Measurements from ENCODE around the gene MYL2. TPM values are rescaled to one million over a fixed set of nuclear protein-coding genes. Genes with fewer than 3 reads are reported as not detected.

The MYL2 gene
- total RNA-seq, 1 donor from 2014 or later, result not detected

DNA sequence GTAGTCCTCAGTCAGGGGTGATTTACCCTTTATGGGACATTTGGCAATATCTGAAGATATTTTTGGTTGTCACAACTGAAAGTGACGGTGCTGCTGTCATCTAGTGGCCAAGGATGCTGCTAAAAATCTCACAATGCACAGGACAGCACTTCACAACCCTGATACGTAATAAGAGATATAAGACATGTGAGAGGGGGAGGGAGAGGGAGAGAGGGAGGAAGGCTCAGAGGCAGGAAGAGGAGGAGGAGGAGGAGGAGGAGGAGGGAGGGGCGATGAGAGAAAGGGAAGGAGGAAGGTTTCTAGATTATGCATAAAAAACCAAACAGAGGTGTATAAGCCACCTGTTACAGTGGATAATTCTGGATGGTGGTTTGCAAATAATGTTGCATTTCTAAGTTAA lies 14.3 kb downstream of the MYL2 start:
- no peak for DNase-seq (ENCODE audit: low spot score in 2 of 2, unreplicated experiment in 2 of 2)
- H3K27me3 Mint-ChIP-seq (ENCODE audit: low read depth), result peaks cover 7% of the 10 kb centered on the region
- no peak overlapping the region for H3K4me3 Mint-ChIP-seq
- no peaks in the 10 kb centered on the region for H3K9me3 Mint-ChIP-seq
- no peaks in the 10 kb centered on the region for H3K36me3 Mint-ChIP-seq
- H3K27ac Mint-ChIP-seq, result no peak overlapping the region
- TF ChIP-seq, protein P1, sequence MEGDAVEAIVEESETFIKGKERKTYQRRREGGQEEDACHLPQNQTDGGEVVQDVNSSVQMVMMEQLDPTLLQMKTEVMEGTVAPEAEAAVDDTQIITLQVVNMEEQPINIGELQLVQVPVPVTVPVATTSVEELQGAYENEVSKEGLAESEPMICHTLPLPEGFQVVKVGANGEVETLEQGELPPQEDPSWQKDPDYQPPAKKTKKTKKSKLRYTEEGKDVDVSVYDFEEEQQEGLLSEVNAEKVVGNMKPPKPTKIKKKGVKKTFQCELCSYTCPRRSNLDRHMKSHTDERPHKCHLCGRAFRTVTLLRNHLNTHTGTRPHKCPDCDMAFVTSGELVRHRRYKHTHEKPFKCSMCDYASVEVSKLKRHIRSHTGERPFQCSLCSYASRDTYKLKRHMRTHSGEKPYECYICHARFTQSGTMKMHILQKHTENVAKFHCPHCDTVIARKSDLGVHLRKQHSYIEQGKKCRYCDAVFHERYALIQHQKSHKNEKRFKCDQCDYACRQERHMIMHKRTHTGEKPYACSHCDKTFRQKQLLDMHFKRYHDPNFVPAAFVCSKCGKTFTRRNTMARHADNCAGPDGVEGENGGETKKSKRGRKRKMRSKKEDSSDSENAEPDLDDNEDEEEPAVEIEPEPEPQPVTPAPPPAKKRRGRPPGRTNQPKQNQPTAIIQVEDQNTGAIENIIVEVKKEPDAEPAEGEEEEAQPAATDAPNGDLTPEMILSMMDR (IDR thresholded peaks at IDR 0.05; ENCODE audit: unreplicated experiment), result no peak
- no peaks in the 10 kb centered on the region for H3K4me1 Mint-ChIP-seq

DNA sequence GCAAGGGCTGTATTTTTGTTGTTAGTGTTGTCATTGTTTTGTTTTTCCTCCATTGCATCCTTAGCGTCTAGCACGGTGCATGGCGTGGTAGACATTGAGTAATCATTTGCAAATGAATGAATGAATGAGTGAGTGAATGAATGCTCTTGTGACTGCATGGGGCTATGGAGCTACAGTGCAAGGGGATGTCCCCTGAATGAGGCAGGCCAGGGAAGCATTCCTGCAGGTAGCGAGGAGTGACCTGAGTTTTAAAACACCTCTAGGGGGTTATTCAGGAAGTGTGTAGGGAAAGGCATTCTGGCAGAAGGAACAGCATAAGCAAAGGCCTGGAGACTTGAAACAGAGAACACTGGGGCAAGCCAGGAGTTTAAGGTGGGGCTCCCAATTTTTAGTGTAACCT lies 16.9 kb downstream of the MYL2 start:
- H3K36me3 Mint-ChIP-seq, result no peaks in the 10 kb centered on the region
- H3K9me3 Mint-ChIP-seq, result no peaks in the 10 kb centered on the region
- TF ChIP-seq, protein P1 (IDR thresholded peaks at IDR 0.05; ENCODE audit: unreplicated experiment), result no peak
- no peak overlapping the region for H3K4me3 Mint-ChIP-seq
- H3K4me1 Mint-ChIP-seq, result no peaks in the 10 kb centered on the region
- H3K27me3 Mint-ChIP-seq (ENCODE audit: low read depth), result peaks cover 7% of the 10 kb centered on the region
- no peak for DNase-seq (ENCODE audit: low spot score in 2 of 2, unreplicated experiment in 2 of 2)
- no peak overlapping the region for H3K27ac Mint-ChIP-seq

DNA sequence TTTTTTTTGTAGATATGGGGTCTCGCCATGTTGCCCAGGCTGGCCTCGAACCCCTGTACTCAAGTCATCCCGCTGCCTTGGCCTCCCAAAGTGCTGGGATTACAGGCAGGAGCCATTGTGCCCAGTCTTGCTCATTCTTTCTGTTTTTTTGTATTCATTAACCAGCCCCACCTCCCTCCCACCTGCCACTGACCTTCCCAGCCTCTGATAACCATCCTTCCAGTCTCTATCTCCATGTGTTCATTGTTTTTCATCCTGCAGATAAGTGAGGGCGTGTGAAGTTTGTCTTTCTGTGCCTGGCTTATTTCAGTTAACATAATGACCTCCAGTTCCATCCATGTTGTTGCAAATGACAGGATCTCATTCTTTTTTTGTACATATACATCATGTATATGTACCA lies 19.0 kb downstream of the MYL2 start:
- no peak for DNase-seq (ENCODE audit: low spot score in 2 of 2, unreplicated experiment in 2 of 2)
- H3K27me3 Mint-ChIP-seq (ENCODE audit: low read depth), result peaks cover 7% of the 10 kb centered on the region
- no peaks in the 10 kb centered on the region for H3K9me3 Mint-ChIP-seq
- H3K4me3 Mint-ChIP-seq, result no peak overlapping the region
- no peak overlapping the region for H3K27ac Mint-ChIP-seq
- no peaks in the 10 kb centered on the region for H3K36me3 Mint-ChIP-seq
- no peaks in the 10 kb centered on the region for H3K4me1 Mint-ChIP-seq
- TF ChIP-seq, protein P1 (IDR thresholded peaks at IDR 0.05; ENCODE audit: unreplicated experiment), result no peak

DNA sequence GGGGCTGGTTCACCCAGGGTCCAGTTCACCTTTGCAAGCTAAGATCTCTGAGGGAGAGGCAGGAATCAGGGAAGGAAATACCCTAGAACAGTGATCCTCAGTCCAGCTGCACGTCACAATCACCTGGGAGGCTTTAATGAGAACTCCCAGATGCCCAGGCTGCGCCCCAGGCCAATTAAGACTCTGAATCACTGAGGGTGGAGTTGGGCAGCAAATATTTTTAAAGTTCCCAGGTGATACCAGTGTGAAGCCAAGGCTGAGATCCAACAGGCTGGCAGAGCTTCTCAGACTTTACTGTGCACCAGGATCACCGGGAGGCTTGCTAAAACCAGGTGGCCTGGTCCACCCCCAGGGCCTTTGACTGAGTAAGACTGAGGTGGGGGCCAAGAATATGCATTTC lies 23.8 kb downstream of the MYL2 start:
- Mint-ChIP-seq H3K27me3 (ENCODE audit: low read depth) (peaks cover 16% of the 10 kb centered on the region), H3K4me3 (no peak overlapping the region), H3K27ac (no peak overlapping the region), H3K4me1 (no peaks in the 10 kb centered on the region), H3K36me3 (no peaks in the 10 kb centered on the region), H3K9me3 (no peaks in the 10 kb centered on the region)
- DNase-seq (ENCODE audit: low spot score in 2 of 2, unreplicated experiment in 2 of 2), result no peak
- TF ChIP-seq, protein P1 (IDR thresholded peaks at IDR 0.05; ENCODE audit: unreplicated experiment), result no peak

DNA sequence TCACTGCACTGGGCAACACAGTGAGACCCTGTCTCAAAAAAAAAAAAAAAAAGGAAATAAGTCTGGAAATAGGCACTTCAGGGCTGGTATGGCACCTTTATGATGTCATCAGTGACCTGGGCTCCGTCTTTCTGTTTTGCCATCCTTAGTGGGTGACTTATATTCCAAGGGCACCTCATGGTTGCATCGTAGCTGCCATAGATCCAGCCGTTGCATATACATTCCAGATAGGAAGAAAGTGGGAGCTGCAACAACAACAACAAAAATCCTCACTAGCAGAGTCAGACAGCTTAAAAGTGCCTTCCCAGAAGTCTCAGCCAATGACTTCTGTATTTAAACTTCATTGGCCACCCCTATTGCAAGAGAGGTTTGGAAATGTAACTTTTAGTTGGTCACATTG lies 26.4 kb downstream of the MYL2 start:
- no peak for DNase-seq (ENCODE audit: low spot score in 2 of 2, unreplicated experiment in 2 of 2)
- Mint-ChIP-seq H3K27me3 (ENCODE audit: low read depth) (peaks cover 22% of the 10 kb centered on the region), H3K36me3 (no peaks in the 10 kb centered on the region), H3K9me3 (no peaks in the 10 kb centered on the region), H3K27ac (no peak overlapping the region), H3K4me1 (no peaks in the 10 kb centered on the region), H3K4me3 (no peak overlapping the region)
- TF ChIP-seq, protein P1 (IDR thresholded peaks at IDR 0.05; ENCODE audit: unreplicated experiment), result no peak

DNA sequence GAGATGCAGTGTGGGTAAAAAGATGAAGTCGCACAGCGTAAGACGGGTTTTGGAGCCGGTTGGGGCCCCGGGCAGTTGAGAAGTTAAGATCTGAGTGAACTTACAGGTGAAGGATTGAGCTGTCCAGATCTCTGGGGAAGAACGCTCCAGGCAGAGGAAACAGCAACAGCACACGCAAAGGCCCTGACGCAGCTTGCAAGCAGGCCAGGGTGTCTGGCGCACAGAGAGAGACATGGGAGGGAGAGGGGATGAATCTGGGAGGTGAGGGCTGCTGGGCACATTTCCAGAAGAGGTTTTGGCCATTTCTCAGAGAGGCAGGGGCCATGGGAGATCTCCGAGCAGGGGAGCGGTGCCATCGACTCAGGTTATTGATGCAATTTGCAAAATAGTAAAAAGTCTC lies 31.0 kb downstream of the MYL2 start:
- DNase-seq (ENCODE audit: low spot score in 2 of 2, unreplicated experiment in 2 of 2), result no peak
- H3K4me1 Mint-ChIP-seq, result peaks cover 2% of the 10 kb centered on the region
- no peaks in the 10 kb centered on the region for H3K36me3 Mint-ChIP-seq
- H3K27ac Mint-ChIP-seq, result no peak overlapping the region
- H3K27me3 Mint-ChIP-seq (ENCODE audit: low read depth), result peaks cover 23% of the 10 kb centered on the region
- H3K9me3 Mint-ChIP-seq, result no peaks in the 10 kb centered on the region
- H3K4me3 Mint-ChIP-seq, result no peak overlapping the region
- TF ChIP-seq, protein P1 (IDR thresholded peaks at IDR 0.05; ENCODE audit: unreplicated experiment), result no peak
